ENCODE results near the gene APOL4.

Gene APOL4

GRCh38 chr22:36237462-36238372 is 36.1 kb upstream of the APOL4 start:
- TF ChIP-seq, protein P1, sequence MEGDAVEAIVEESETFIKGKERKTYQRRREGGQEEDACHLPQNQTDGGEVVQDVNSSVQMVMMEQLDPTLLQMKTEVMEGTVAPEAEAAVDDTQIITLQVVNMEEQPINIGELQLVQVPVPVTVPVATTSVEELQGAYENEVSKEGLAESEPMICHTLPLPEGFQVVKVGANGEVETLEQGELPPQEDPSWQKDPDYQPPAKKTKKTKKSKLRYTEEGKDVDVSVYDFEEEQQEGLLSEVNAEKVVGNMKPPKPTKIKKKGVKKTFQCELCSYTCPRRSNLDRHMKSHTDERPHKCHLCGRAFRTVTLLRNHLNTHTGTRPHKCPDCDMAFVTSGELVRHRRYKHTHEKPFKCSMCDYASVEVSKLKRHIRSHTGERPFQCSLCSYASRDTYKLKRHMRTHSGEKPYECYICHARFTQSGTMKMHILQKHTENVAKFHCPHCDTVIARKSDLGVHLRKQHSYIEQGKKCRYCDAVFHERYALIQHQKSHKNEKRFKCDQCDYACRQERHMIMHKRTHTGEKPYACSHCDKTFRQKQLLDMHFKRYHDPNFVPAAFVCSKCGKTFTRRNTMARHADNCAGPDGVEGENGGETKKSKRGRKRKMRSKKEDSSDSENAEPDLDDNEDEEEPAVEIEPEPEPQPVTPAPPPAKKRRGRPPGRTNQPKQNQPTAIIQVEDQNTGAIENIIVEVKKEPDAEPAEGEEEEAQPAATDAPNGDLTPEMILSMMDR (IDR thresholded peaks at IDR 0.05; ENCODE audit: control insufficient read depth, insufficient read depth, low read depth, low read length, missing control alignments) = no peak
- no peak for DNase-seq (ENCODE audit: low read depth)
- H3K4me3 ChIP-seq (ENCODE audit: control insufficient read depth, low read depth, low read length) = peak overlapping the region; percentile 76

GRCh38 chr22:36236388-36237319 is 35.0 kb upstream of the APOL4 start:
- TF ChIP-seq, protein P1 (IDR thresholded peaks at IDR 0.05; ENCODE audit: control insufficient read depth, insufficient read depth, low read depth, low read length, missing control alignments) = no peak
- no peak for DNase-seq (ENCODE audit: low read depth)
- H3K4me3 ChIP-seq (ENCODE audit: control insufficient read depth, low read depth, low read length) = no peak overlapping the region

DNA sequence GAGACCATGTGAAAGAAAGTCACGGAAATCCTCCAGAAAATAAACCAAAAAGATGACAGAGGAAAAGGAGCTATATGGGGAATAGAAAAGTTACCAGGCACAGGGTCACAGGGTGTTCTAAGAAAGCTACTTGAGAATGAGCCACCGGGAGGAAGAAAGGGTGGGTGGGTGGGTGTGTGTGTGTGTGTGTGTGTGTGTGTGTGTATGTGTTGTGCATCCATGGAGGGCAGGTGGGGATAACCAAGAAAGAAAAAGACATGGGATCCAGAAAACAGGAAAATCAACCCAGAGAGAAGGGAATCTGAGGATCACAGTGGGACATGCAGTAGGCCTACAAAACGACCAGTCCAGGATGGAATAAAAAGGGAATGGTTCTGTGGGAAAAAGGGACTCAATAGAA is 34.0 kb upstream of the APOL4 start:
- no peak for DNase-seq (ENCODE audit: low read depth)
- no peak overlapping the region for H3K4me3 ChIP-seq (ENCODE audit: control insufficient read depth, low read depth, low read length)
- TF ChIP-seq, protein P1 (IDR thresholded peaks at IDR 0.05; ENCODE audit: control insufficient read depth, insufficient read depth, low read depth, low read length, missing control alignments) = no peak

DNA sequence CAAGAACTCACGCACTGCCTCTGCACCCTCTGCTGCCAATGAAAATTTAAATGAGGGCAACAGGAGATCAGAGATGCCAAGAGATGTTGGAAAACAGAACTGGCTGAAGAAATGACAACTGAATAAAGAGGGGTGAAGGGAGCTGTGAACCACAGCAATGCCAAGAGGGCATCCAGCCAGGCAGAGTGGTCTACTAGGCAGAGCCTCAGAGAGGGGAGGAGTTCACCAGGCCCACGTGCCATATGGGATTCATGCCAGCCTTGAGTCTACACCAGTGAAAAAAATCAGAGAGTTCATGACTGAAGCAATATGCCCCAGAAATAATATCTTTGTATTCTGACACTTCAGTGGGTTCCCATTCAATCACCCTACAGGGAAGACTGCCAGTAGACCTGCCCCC is 33.3 kb upstream of the APOL4 start:
- TF ChIP-seq, protein P1 (IDR thresholded peaks at IDR 0.05; ENCODE audit: control insufficient read depth, insufficient read depth, low read depth, low read length, missing control alignments) = no peak
- no peak for DNase-seq (ENCODE audit: low read depth)
- H3K4me3 ChIP-seq (ENCODE audit: control insufficient read depth, low read depth, low read length) = no peak overlapping the region

DNA sequence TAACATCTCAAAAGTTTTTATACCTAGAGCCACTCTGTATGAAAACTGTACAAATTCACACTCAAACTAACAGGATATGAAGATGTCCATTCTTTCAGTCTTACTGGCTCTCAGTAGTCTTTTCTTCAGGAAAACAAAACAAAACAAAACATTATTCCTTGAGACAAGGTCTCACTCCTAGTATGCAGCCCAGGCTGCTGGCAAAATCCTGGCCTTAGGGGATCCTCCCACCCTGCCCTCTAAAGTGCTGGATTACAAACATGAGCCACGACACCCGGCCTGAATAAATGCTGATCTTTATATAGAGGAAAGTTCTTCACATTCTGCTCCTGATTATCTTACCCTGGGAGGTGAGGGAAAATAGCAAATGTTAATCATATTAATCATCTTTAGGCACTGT is 32.6 kb upstream of the APOL4 start:
- TF ChIP-seq, protein P1 (IDR thresholded peaks at IDR 0.05; ENCODE audit: control insufficient read depth, insufficient read depth, low read depth, low read length, missing control alignments) = no peak
- H3K4me3 ChIP-seq (ENCODE audit: control insufficient read depth, low read depth, low read length) = no peak overlapping the region
- no peak for DNase-seq (ENCODE audit: low read depth)

DNA sequence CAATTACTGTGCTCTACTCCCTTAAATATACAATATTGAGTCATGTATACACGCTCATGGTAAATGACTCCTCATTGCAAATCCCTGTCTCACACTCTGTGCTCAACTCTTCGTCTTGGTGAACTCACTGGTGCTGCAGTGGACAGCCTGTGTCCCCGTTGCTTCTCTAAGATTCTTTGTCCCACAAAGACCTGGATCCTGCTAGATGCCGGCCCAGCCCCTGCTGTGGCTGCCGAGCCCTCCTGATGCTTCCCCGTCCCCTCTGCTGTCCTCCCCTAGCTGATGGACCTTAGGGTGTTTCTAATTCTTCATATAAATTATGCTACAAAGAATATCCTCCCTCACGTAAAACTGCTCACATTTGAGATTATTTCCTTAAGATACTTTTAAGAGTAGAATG is 32.2 kb upstream of the APOL4 start:
- no peak overlapping the region for H3K4me3 ChIP-seq (ENCODE audit: control insufficient read depth, low read depth, low read length)
- TF ChIP-seq, protein P1 (IDR thresholded peaks at IDR 0.05; ENCODE audit: control insufficient read depth, insufficient read depth, low read depth, low read length, missing control alignments) = no peak
- DNase-seq (ENCODE audit: low read depth) = no peak

Data from AG09309 (cell line).